GM19238 (cell line): Measurements from ENCODE around the gene TNS3.
A peak's percentile ranks its signal among the peaks of the same experiment; 100 is the strongest.

Source experiments
- DNase-seq: peaks from one replicate; pipeline ENCODE4 v3.0.0; 2011; ENCODE audit warnings: low spot score; ENCODE audit not compliant: insufficient read length

TNS3 gene

DNA sequence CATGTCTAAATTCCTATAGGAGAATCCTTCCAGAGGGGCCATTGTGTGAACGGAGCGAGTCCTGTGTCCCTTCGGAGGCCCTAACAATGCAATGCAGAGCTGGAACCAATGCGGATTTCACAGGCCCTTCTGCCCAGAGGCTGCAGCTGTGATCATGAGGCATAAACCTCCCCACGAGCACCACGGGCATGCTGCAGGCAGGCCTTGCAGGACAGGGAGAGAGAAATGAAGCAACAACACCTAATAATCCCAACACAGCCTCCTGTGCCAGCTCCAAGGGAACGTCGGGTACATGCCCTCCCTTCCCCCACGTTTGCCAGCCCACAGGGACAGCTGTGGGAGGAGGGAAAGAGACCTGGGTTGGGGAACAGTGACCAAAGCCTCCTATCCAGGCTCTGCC, 74.4 kb downstream of the TNS3 start:
- DNase-seq = no peak

DNA sequence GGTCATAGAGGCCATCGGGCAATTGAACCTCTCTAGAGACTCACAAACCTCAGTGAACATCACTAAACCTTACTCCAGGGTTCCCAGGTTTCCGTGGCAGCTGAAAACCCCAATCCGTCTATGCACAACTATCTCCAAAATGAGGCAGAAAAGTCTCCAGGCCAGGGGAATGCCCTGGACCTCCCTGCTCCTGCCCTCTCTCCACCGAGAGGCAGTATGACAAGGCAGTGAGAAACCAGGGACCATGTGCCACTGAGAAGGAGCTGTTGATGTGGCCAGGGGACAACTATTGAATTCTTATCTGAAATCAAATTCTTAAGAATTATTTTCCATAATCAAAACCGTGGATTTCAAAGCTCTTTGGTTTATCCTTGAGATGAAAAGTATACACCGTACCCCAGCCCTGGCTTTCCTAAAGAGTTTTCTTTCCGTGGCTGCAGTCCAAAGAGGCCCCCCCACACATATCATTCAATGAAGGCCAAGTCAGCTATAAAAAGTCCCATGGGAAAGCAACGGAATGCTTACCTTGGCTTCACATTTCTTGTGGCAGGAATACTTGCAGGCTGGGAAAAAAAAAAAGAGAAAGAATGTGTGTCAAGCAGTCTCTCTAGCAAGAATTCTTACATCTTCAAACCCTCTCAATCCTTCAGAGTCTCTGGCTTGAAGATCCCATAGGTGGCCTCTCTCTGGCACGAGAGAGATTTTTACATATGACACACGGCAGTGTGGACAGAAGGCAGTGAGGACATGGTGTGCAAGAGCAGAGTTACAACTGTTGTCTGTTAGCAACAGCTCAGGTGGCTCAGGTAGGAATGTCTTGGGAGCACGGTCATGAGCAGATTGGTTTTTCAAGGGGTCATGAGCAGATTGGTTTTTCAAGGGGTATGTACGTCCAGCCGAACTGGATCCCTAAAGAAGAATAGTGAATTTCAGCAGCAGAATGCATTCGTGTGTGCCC, 75.2 kb downstream of the TNS3 start:
- no peak for DNase-seq

DNA sequence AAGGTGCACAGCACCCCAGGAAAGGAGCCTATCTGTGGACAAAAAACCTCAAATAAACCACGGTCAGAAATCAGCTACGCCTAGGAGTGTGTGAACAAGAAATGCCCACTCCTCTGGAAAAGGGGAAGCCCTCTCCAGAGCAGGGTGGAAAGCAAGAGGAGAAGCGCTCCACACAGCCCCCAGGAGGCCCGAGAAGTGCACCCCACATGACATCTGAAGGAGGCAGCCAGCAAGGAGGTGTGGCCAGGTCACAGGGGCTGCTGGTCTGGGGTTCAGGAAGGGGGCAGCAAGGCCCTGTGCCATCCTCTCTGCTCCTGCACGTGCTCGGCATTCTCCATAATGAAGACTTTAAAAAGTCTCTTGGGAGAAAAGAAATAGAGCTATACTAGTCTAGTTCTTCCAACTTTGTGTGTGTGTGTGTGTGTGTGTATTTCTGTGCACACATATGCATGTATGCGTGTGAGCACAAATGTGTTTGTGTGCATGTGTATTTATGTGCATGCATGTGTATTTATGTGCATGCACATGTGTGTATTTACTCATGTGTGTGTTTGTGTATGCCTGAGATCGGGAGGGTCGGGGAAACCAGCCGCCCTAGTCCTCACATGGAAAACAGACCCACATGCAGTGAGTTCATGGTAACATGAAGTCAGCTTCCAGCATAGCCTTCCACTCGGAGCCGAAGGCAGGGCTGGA, 76.5 kb downstream of the TNS3 start:
- DNase-seq = no peak

- DNase-seq = no peak
Measured at GRCh38 chr7:47504551-47505311, 77.2 kb downstream of the TNS3 start.

DNA sequence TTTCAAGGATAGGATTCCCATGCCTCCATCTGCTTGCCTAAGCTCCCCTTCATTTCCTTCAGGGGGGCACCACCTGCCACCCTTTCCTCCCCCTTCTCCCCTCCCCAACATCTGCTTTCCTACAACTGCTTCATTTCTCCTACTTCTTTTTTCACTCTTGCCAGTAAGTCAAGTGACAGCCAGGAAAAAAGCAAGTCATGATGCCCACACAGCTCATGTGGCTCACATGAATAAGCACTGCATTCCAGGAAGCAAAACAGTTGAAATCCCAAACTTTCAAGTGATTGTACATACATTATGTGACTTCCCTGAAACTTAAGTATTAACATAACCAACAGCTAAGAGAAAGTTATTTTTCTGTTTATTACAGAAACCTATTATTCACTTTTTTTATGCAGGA, 78.6 kb downstream of the TNS3 start:
- DNase-seq = no peak

- no peak for DNase-seq
Measured at GRCh38 chr7:47502240-47502877, 79.6 kb downstream of the TNS3 start.

- no peak for DNase-seq
Measured at GRCh38 chr7:47501406-47501805, 80.5 kb downstream of the TNS3 start.

GRCh38 chr7:47500103-47500563, 81.8 kb downstream of the TNS3 start:
- no peak for DNase-seq

- DNase-seq = no peak
Measured at GRCh38 chr7:47498229-47499056, 83.5 kb downstream of the TNS3 start.

DNA sequence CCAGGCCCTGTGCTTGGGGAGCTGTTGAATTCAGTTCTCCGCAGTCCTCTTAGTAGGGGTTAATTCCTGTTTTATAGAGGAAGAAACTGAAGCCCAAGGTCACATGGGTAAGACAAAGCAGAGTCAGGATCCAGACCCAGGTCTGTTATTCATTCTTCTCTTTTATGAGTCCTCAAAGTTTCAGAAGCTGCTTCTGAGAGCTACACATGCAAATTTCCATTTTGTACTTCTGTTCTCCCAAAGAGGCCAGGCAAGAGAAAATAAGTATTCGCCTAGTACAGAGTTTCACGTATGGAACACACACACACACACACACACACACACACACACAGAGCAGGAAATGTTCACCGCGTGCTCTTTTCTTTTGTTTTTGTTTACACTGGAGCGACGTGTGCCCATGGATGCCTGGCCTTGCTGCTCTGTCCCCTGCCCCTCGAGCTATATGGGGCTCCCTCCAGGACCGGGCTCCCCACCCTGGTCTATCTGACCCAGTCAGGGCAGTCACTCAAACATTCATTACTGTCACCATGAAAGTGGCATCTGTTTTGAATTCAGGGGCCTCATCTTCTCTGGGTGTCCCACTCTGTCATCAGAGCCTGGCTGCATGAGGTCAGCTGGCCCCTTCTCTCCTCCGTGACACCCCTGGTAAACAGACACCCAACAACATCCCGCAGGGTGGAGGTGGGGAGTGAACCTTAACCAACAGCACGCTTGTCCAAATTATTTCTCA, 84.4 kb downstream of the TNS3 start:
- peak; percentile 66 for DNase-seq

DNA sequence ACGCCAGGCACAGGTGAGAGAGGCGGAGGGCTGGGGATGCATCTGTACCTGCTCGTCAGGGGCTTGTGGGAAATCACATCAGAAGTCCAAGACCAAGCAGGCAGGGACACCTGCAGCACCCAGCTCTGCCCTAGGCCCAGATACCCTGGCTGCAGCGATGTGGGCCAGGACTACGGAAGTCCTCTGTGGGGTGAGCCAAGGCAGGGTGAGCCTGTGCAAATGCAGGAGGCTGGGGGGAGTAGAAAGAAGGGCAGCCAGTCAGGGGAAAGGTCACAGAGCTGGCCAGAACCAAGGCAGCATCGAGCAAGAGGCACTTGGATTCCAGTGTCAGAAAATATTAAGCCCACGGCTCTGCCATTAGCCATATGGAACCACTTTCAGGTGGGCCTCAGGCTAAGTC, 85.2 kb downstream of the TNS3 start:
- DNase-seq = no peak

DNA sequence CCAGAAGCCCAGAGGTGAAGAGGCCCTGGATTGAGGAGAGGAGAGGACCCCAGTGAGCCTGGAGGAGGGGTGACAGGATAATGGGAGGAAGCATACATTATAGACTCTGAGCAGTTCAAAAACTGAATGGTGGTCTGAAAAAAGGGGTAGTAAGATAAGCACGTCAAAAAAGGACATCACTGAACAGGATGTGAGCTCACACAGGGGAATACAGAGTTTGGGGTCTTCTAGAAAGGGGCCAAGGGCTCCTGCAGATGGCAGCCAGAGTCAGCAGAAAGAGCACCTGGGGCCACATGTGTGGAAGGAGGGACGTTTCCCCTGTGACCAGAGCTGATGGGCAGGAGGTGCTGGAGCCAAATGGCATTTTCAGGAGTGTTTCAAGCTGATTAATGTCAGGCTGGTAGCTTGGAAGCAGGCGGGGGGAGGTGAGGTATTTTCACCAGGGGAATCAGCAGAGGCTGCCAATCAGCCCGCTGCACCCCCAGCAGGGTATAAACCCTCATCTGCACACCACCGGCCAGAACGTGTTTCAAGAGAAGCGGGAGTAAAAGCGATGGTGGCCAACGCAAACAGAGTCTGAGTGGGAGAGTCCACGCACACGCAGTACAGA, 85.8 kb downstream of the TNS3 start:
- no peak for DNase-seq

DNA sequence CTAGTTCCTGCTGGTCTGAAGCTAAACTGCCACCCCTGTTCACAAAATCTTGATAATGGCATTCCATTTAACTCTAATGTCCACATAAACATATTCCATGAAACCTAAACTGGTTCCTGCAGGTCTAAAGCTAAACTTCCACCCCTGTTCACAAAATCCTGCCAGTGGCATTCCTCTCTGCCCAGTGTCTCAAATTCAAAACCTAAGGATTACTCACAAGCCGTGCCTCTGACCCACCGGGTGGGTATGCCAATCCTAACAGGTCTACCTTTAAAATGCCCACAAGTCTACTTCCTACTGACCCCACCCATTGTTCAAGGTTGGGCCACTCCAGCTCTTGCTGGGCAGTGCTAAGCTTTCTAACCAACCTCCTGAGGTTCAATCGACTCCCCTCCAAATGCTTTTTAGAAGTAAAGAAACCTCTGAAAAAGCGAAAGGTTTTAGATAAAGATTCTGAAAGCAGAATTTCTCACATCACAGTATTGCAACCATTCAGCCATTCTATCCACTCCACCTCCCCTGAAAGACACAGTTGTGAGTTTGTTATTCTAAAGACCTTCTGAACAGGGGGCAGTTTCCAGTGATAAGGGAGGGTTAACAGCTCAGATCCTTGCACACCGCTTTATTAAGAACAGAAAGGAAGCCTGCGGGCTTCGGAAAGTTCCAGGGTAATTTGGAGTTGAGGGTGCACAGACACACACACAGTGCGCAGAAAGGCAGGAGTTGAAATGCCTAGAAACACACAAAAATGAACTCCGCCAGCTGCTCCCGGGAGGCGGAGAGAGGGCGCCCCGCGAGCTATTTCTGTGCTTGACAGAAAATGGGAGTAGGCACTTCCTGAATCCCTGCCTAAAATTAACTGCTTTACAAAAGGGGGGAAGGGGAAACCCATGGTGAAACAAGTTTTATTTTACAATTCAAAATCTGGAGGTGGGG, 87.7 kb downstream of the TNS3 start:
- no peak for DNase-seq

GRCh38 chr7:47492716-47493325, 89.1 kb downstream of the TNS3 start:
- no peak for DNase-seq

GRCh38 chr7:47490501-47491265, 91.2 kb downstream of the TNS3 start:
- DNase-seq = no peak

GRCh38 chr7:47489624-47490023, 92.3 kb downstream of the TNS3 start:
- no peak for DNase-seq

DNA sequence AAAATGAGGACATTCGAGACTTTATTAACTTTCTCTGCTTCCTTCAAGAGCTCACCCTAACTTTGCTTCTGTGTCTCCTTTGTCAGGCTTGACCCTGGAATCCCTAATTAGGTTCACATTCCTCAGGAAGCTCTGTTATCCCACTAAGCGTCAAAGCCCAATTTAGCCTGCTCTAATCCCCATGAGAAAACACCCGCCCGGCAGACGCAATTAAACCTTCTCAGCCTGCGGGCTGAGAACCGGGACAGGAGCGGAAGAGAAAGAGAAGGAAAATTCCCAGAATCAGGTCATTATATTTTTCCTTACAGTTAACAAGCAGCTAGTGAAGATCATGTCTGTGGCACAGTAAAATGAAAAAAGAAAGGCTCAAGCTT, 93.0 kb downstream of the TNS3 start:
- no peak for DNase-seq
